ENCODE measurements around the gene ZNF674.

ZNF674 gene

GRCh38 chrX:46575991-46576392 lies 30.8 kb upstream of the ZNF674 start:
- in situ Hi-C loops (cut with MboI; ENCODE audit: low sequenced_read_pairs, unreplicated experiment) = loop anchor here (10.0 kb wide), 1 partner anchor 59 kb away; no protein-coding TSS in a partner anchor
- DNase-seq (ENCODE audit: low spot score) = no peak
- TF ChIP-seq CTCF (IDR thresholded peaks at IDR 0.05; ENCODE audit: borderline replicate concordance, control extremely low read depth, extremely low read depth, insufficient read depth, missing control alignments) = no peak

DNA sequence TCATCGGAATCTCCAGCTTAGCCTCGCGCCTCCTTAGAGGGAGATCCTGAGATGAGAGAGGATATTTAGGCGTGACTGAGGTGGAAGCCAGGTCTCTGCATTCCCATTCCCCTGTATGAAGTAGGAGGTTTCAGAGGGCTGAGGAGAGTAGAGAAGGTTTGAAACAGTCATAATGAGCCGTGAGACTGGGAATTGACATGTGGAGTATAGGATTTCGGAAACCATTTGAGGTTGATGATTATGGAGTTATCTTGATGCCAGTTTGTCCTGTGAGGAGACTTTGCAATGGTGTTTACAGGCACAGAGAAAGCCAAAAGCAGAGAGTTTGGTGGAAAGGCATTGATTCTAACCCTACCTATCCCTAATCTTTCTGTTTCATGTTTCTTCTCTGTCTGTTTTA lies 30.4 kb upstream of the ZNF674 start:
- TF ChIP-seq CTCF (IDR thresholded peaks at IDR 0.05; ENCODE audit: borderline replicate concordance, control extremely low read depth, extremely low read depth, insufficient read depth, missing control alignments) = no peak
- DNase-seq (ENCODE audit: low spot score) = no peak
- in situ Hi-C loops (cut with MboI; ENCODE audit: low sequenced_read_pairs, unreplicated experiment) = loop anchor here (10.0 kb wide), 1 partner anchor 59 kb away; no protein-coding TSS in a partner anchor

- TF ChIP-seq CTCF (IDR thresholded peaks at IDR 0.05; ENCODE audit: borderline replicate concordance, control extremely low read depth, extremely low read depth, insufficient read depth, missing control alignments) = peak; percentile 15
- DNase-seq (ENCODE audit: low spot score) = peak; percentile 45
- in situ Hi-C loops (cut with MboI; ENCODE audit: low sequenced_read_pairs, unreplicated experiment) = loop anchor here (10.0 kb wide), 1 partner anchor 60 kb away; no protein-coding TSS in a partner anchor
These were observed 29.7 kb upstream of the ZNF674 start for GRCh38 chrX:46574774-46575381.

DNA sequence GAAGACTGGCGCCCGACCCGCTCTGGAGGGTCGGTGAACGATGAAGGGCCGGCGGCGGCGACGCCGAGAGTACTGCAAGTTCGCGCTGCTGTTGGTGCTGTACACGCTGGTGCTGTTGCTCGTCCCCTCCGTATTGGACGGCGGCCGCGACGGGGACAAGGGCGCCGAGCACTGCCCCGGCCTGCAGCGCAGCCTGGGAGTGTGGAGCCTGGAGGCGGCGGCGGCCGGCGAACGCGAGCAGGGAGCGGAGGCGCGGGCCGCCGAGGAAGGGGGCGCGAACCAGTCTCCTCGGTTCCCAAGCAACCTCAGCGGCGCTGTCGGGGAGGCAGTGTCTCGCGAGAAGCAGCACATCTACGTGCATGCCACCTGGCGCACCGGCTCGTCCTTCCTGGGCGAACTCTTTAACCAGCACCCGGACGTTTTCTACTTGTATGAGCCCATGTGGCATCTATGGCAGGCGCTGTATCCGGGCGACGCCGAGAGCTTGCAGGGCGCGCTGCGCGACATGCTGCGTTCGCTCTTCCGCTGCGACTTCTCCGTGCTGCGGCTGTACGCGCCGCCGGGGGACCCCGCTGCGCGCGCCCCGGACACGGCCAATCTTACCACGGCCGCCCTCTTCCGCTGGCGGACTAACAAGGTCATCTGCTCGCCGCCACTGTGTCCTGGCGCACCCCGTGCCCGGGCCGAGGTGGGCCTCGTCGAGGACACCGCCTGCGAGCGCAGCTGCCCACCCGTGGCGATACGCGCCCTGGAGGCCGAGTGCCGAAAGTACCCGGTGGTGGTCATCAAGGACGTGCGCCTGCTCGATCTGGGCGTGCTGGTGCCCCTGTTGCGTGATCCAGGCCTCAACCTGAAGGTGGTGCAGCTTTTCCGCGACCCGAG lies 28.9 kb upstream of the ZNF674 start:
- in situ Hi-C loops (cut with MboI; ENCODE audit: low sequenced_read_pairs, unreplicated experiment) = loop anchor here (10.0 kb wide), 1 partner anchor 61 kb away; no protein-coding TSS in a partner anchor
- DNase-seq (ENCODE audit: low spot score) = peak; percentile 59
- TF ChIP-seq CTCF (IDR thresholded peaks at IDR 0.05; ENCODE audit: borderline replicate concordance, control extremely low read depth, extremely low read depth, insufficient read depth, missing control alignments) = no peak

DNA sequence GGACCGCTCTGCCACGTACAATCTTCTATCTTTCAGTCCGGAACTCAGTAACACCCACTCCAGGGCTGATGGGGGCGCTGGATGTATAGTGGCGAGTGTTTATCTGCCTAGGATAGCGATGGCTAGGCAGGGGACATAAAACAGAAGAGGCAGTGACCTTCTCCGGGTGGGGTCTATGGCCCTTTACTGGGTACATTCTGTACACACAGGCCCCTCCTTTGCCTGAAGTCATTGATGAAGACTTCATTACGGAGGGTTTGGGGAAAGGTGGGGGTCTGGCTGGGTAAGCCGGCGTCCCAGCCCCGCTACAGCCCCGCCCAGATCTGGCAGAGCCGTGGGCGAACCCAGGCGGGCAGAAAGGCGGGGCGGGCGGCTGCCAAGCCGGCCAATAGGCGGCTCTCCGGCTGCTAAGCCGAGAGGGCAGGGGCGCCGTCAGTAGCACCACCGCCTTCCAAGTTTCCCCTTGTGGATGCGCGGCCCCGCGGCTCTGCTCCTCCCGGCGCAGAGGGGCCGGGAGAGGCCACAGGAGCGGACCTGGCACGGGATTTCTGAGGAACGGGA lies 28.2 kb upstream of the ZNF674 start, which contains the start of gene CHST7:
Gene CHST7 (plus strand): TSS at position 435 of the 561 bp plus-strand sequence. CDS start 167 bp downstream, outside the sequence.
- peak; percentile 41 for TF ChIP-seq CTCF (IDR thresholded peaks at IDR 0.05; ENCODE audit: borderline replicate concordance, control extremely low read depth, extremely low read depth, insufficient read depth, missing control alignments)
- in situ Hi-C loops (cut with MboI; ENCODE audit: low sequenced_read_pairs, unreplicated experiment) = loop anchor here (10.0 kb wide), 1 partner anchor 61 kb away; no protein-coding TSS in a partner anchor
- peak; percentile 41 for DNase-seq (ENCODE audit: low spot score)

- in situ Hi-C loops (cut with MboI; ENCODE audit: low sequenced_read_pairs, unreplicated experiment) = loop anchor here (10.0 kb wide), 1 partner anchor 62 kb away; no protein-coding TSS in a partner anchor
- no peak for TF ChIP-seq CTCF (IDR thresholded peaks at IDR 0.05; ENCODE audit: borderline replicate concordance, control extremely low read depth, extremely low read depth, insufficient read depth, missing control alignments)
- peak; percentile 46 for DNase-seq (ENCODE audit: low spot score)
These were observed 27.2 kb upstream of the ZNF674 start for GRCh38 chrX:46572340-46572936.

Measured in GM13976 (cell line).